ENCODE measurements around the gene SLC15A2. TPM values are rescaled to one million over a fixed set of nuclear protein-coding genes. Genes with fewer than 3 reads are reported as not detected.
"Not testable (repeated sequence)": the region's sequence is repeated elsewhere in the genome, so short reads cannot be mapped to it uniquely, and the experiment has no call there.

Gene SLC15A2
- 1 to 10 TPM; 2.0 to 4.3 TPM for total RNA-seq
- under 1 TPM; 0.15 to 0.59 TPM for polyA plus RNA-seq

- POLR2A ChIA-PET (ENCODE audit: partially characterized antibody), result no interaction called here
- no peaks in the 10 kb centered on the region for H3K36me3 ChIP-seq (ENCODE audit: insufficient read depth, low read length)
- Mint-ChIP-seq H3K27me3 (no peaks in the 10 kb centered on the region), H3K9me3 (peaks cover 0 to 2% (median 0%) of the 10 kb centered on the region in 8 donors), H3K27ac (peak within 1 kb of the TSS in 1 of 7 donors; percentile 16), H3K4me3 (no peak within 1 kb of the TSS), H3K36me3 (peaks cover 2 to 4% of the 10 kb centered on the region in 2 donors), H3K4me1 (no peaks in the 10 kb centered on the region)
- no peaks in the 10 kb centered on the region for H3K27me3 ChIP-seq (ENCODE audit: insufficient read depth, low read length)
- DNase-seq, result no peak
- H3K4me1 ChIP-seq (ENCODE audit: insufficient read depth, low read length), result no peaks in the 10 kb centered on the region
- CTCF ChIA-PET (ENCODE audit: partially characterized antibody), result no interaction called here
- intact Hi-C loops (cut with micrococcal nuclease), result no loop called here
- no peak within 1 kb of the TSS for H3K4me3 ChIP-seq (ENCODE audit: low read length in 2 of 2)
- H3K27ac ChIP-seq (ENCODE audit: low read depth, low read length), result no peak within 1 kb of the TSS
- H3K9me3 ChIP-seq (ENCODE audit: control insufficient read depth in 1 of 2, low read length in 2 of 2), result no peaks in the 10 kb centered on the region
Observed at GRCh38 chr3:121894301-121894990, at the start of gene SLC15A2. SLC15A2 (plus strand) TSS chr3:121894401; CDS start chr3:121894477, 76 bp downstream.

GRCh38 chr3:121844892-121845291, 49.3 kb upstream of the SLC15A2 start:
- Mint-ChIP-seq H3K27ac (no peak overlapping the region), H3K9me3 (no peaks in the 10 kb centered on the region), H3K27me3 (no peaks in the 10 kb centered on the region), H3K36me3 (peaks cover 0 to 5% of the 10 kb centered on the region in 2 donors), H3K4me3 (no peak overlapping the region), H3K4me1 (peaks cover 0 to 2% (median 0%) of the 10 kb centered on the region in 4 donors)
- intact Hi-C loops (cut with micrococcal nuclease), result no loop called here
- H3K9me3 ChIP-seq (ENCODE audit: control insufficient read depth in 1 of 2, low read length in 2 of 2), result no peaks in the 10 kb centered on the region
- POLR2A ChIA-PET (ENCODE audit: partially characterized antibody), result no interaction called here
- H3K27me3 ChIP-seq (ENCODE audit: insufficient read depth, low read length), result no peaks in the 10 kb centered on the region
- H3K36me3 ChIP-seq (ENCODE audit: insufficient read depth, low read length), result no peaks in the 10 kb centered on the region
- no peak overlapping the region for H3K27ac ChIP-seq (ENCODE audit: low read depth, low read length)
- DNase-seq, result no peak
- H3K4me3 ChIP-seq (ENCODE audit: low read length in 2 of 2), result no peak overlapping the region
- CTCF ChIA-PET (ENCODE audit: partially characterized antibody), result no interaction called here
- no peaks in the 10 kb centered on the region for H3K4me1 ChIP-seq (ENCODE audit: insufficient read depth, low read length)

GRCh38 chr3:121852256-121852655, 41.9 kb upstream of the SLC15A2 start:
- DNase-seq, result no peak
- Histone ChIP-seq H3K27ac (ENCODE audit: low read depth, low read length) (no peak overlapping the region), H3K27me3 (ENCODE audit: insufficient read depth, low read length) (no peaks in the 10 kb centered on the region), H3K9me3 (ENCODE audit: control insufficient read depth in 1 of 2, low read length in 2 of 2) (no peaks in the 10 kb centered on the region), H3K36me3 (ENCODE audit: insufficient read depth, low read length) (no peaks in the 10 kb centered on the region), H3K4me1 (ENCODE audit: insufficient read depth, low read length) (no peaks in the 10 kb centered on the region), H3K4me3 (ENCODE audit: low read length in 2 of 2) (no peak overlapping the region)
- intact Hi-C loops (cut with micrococcal nuclease), result no loop called here
- Mint-ChIP-seq H3K36me3 (peaks cover 5 to 10% of the 10 kb centered on the region in 2 donors), H3K4me1 (no peaks in the 10 kb centered on the region), H3K27ac (no peak overlapping the region), H3K9me3 (no peaks in the 10 kb centered on the region), H3K4me3 (no peak overlapping the region), H3K27me3 (no peaks in the 10 kb centered on the region)
- CTCF ChIA-PET (ENCODE audit: partially characterized antibody), result no interaction called here
- POLR2A ChIA-PET (ENCODE audit: partially characterized antibody), result no interaction called here

- no peaks in the 10 kb centered on the region for H3K4me1 Mint-ChIP-seq
- no peaks in the 10 kb centered on the region for H3K36me3 ChIP-seq (ENCODE audit: insufficient read depth, low read length)
- H3K27ac Mint-ChIP-seq, result no peak overlapping the region
- no peak overlapping the region for H3K4me3 Mint-ChIP-seq
- no peaks in the 10 kb centered on the region for H3K9me3 ChIP-seq (ENCODE audit: control insufficient read depth in 1 of 2, low read length in 2 of 2)
- H3K9me3 Mint-ChIP-seq, result peaks cover 0 to 4% (median 0%) of the 10 kb centered on the region in 8 donors
- no peaks in the 10 kb centered on the region for H3K27me3 Mint-ChIP-seq
- peaks cover 21 to 24% of the 10 kb centered on the region in 2 donors for H3K36me3 Mint-ChIP-seq
- peak in 1 of 5 donors; percentile 7 for DNase-seq
- no peak overlapping the region for H3K27ac ChIP-seq (ENCODE audit: low read depth, low read length)
- no peaks in the 10 kb centered on the region for H3K4me1 ChIP-seq (ENCODE audit: insufficient read depth, low read length)
- no peak overlapping the region for H3K4me3 ChIP-seq (ENCODE audit: low read length in 2 of 2)
- POLR2A ChIA-PET (ENCODE audit: partially characterized antibody), result no interaction called here
- CTCF ChIA-PET (ENCODE audit: partially characterized antibody), result no interaction called here
- intact Hi-C loops (cut with micrococcal nuclease), result no loop called here
- no peaks in the 10 kb centered on the region for H3K27me3 ChIP-seq (ENCODE audit: insufficient read depth, low read length)
Observed at GRCh38 chr3:121855555-121855954, 38.6 kb upstream of the SLC15A2 start.

- POLR2A ChIA-PET (ENCODE audit: partially characterized antibody); H3K27ac ChIP-seq (ENCODE audit: low read depth, low read length); H3K9me3 ChIP-seq (ENCODE audit: control insufficient read depth in 1 of 2, low read length in 2 of 2); H3K27ac Mint-ChIP-seq; H3K4me3 Mint-ChIP-seq; H3K4me1 Mint-ChIP-seq; H3K4me3 ChIP-seq (ENCODE audit: low read length in 2 of 2); H3K36me3 ChIP-seq (ENCODE audit: insufficient read depth, low read length); CTCF ChIA-PET (ENCODE audit: partially characterized antibody); H3K27me3 ChIP-seq (ENCODE audit: insufficient read depth, low read length); H3K27me3 Mint-ChIP-seq; intact Hi-C loops (cut with micrococcal nuclease); H3K4me1 ChIP-seq (ENCODE audit: insufficient read depth, low read length); DNase-seq; H3K9me3 Mint-ChIP-seq: not testable (repeated sequence)
- H3K36me3 Mint-ChIP-seq, result peaks cover 23 to 42% of the 10 kb centered on the region in 2 donors
Observed at GRCh38 chr3:121857778-121858177, 36.4 kb upstream of the SLC15A2 start.

- H3K27me3 ChIP-seq (ENCODE audit: insufficient read depth, low read length); H3K27me3 Mint-ChIP-seq; H3K36me3 ChIP-seq (ENCODE audit: insufficient read depth, low read length); H3K4me3 Mint-ChIP-seq; CTCF ChIA-PET (ENCODE audit: partially characterized antibody); intact Hi-C loops (cut with micrococcal nuclease); DNase-seq; H3K9me3 ChIP-seq (ENCODE audit: control insufficient read depth in 1 of 2, low read length in 2 of 2); POLR2A ChIA-PET (ENCODE audit: partially characterized antibody); H3K4me3 ChIP-seq (ENCODE audit: low read length in 2 of 2); H3K4me1 Mint-ChIP-seq; H3K27ac ChIP-seq (ENCODE audit: low read depth, low read length); H3K9me3 Mint-ChIP-seq; H3K4me1 ChIP-seq (ENCODE audit: insufficient read depth, low read length); H3K27ac Mint-ChIP-seq: not testable (repeated sequence)
- H3K36me3 Mint-ChIP-seq, result peaks cover 7 to 48% of the 10 kb centered on the region in 2 donors
Observed at GRCh38 chr3:121863247-121863646, 31.0 kb upstream of the SLC15A2 start.

GRCh38 chr3:121863801-121864200, 30.4 kb upstream of the SLC15A2 start:
- Histone ChIP-seq H3K4me1 (ENCODE audit: insufficient read depth, low read length) (no peaks in the 10 kb centered on the region), H3K4me3 (ENCODE audit: low read length in 2 of 2) (no peak overlapping the region), H3K9me3 (ENCODE audit: control insufficient read depth in 1 of 2, low read length in 2 of 2) (no peaks in the 10 kb centered on the region), H3K27me3 (ENCODE audit: insufficient read depth, low read length) (no peaks in the 10 kb centered on the region), H3K36me3 (ENCODE audit: insufficient read depth, low read length) (no peaks in the 10 kb centered on the region), H3K27ac (ENCODE audit: low read depth, low read length) (no peak overlapping the region)
- DNase-seq, result no peak
- intact Hi-C loops (cut with micrococcal nuclease), result no loop called here
- no peak overlapping the region for H3K4me3 Mint-ChIP-seq
- no peaks in the 10 kb centered on the region for H3K4me1 Mint-ChIP-seq
- CTCF ChIA-PET (ENCODE audit: partially characterized antibody), result no interaction called here
- H3K36me3 Mint-ChIP-seq, result peaks cover 4 to 45% of the 10 kb centered on the region in 2 donors
- POLR2A ChIA-PET (ENCODE audit: partially characterized antibody), result interaction anchor here (0.6 kb wide), 1 partner anchor 55 kb away, joined by 3 read pairs; no protein-coding TSS in a partner anchor
- no peaks in the 10 kb centered on the region for H3K27me3 Mint-ChIP-seq
- peaks cover 0 to 4% (median 0%) of the 10 kb centered on the region in 8 donors for H3K9me3 Mint-ChIP-seq
- H3K27ac Mint-ChIP-seq, result no peak overlapping the region
